ENCODE measurements around the gene DNAJC30. TPM values are rescaled to one million over a fixed set of nuclear protein-coding genes. Genes with fewer than 3 reads are reported as not detected.

The DNAJC30 gene
- total and polyA plus RNA-seq, 10 of the 15 experiments (the other 5 are each of a cell fraction or from before 2014, with no cell fraction given): 2.1 to 19.0 (median 7.9) TPM

DNA sequence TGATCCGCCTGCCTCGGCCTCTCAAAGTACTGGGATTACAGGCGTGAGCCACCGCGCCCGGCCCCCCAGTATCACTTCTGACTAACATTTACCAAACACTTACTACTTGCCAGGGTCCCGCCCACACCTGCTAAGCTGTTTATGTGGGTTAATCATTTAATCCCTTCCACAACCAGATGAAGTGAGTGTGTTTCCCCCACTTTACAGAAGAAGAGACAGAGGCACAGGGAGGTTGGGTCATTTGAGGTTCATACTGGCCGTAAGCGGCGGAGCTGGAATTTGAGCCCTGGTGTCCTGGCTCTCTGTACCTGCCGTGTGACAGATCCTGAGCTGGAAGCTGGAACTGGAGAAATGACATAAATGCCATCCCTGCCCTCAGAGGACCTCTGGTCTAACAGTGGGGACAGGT, 30.7 kb downstream of the DNAJC30 start (continued):
- no peak for TF ChIP-seq MXI1 (IDR thresholded peaks at IDR 0.05; ENCODE audit: low read depth, low read length)
- TF ChIP-seq MTA3 (IDR thresholded peaks at IDR 0.05; ENCODE audit: borderline replicate concordance, low read length): no peak
- no peak for TF ChIP-seq FOXK2 (IDR thresholded peaks at IDR 0.05)
- no peak for TF ChIP-seq TAF1 (IDR thresholded peaks at IDR 0.05; ENCODE audit: borderline replicate concordance, low read depth, low read length)
- TF ChIP-seq EP300 (IDR thresholded peaks at IDR 0.05; ENCODE audit: borderline replicate concordance in 1 of 2, control insufficient read depth in 1 of 2, low read depth in 2 of 2, low read length in 2 of 2): no peak
- TF ChIP-seq PAX8 (IDR thresholded peaks at IDR 0.05): no peak
- no peak for TF ChIP-seq ATF7 (IDR thresholded peaks at IDR 0.05; ENCODE audit: low read depth)

DNA sequence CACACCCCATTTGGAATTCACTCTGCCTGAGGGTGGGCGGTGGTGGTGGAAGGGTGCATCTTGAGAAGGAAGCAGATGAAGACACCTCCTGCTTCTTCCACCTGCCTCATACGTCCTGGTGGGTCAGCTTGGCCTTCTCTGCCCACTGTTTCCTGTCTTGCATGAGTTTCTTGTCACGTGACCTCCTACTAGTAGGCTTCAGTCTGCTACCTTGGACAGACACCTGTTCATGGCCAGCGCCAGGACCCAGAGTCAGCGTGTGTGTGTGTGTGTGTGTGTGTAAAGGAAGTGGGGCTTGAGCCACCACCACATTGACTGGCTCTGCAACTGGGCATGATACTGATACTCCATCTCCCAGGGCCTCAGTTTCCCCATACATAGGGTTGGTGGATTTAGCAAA, 32.7 kb downstream of the DNAJC30 start:
- H3K27ac ChIP-seq (ENCODE audit: control insufficient read depth, insufficient read depth): no peak overlapping the region
- in situ Hi-C loops (cut with MboI) (no loop called here), intact Hi-C loops (cut with micrococcal nuclease; ENCODE audit: unreplicated experiment) (no loop called here)
- H2AFZ ChIP-seq (ENCODE audit: control insufficient read depth, low read depth, low read length): no peak overlapping the region
- DNase-seq (ENCODE audit: low read depth, low spot score) (no peak), FAIRE-seq (no peak), ATAC-seq (no peak)
- BruUV-seq (replicated peaks): no TSS peak
- H3K27me3 ChIP-seq (replicated peaks in 1 of 2; ENCODE audit: control insufficient read depth in 2 of 2, insufficient read depth in 2 of 2, low read length in 1 of 2): peaks cover 1 to 9% of the 10 kb centered on the region in 2 experiments
- H3K36me3 ChIP-seq (ENCODE audit: control insufficient read depth in 2 of 2, insufficient read depth in 2 of 2, low read length in 1 of 2): no peaks in the 10 kb centered on the region
- no peak overlapping the region for H3K4me2 ChIP-seq (ENCODE audit: control insufficient read depth, insufficient read depth)
- no peak overlapping the region for H3K9ac ChIP-seq (ENCODE audit: control insufficient read depth, insufficient read depth, low read length)
- no peaks in the 10 kb centered on the region for H4K20me1 ChIP-seq (ENCODE audit: control insufficient read depth, insufficient read depth)
- 24% methylated on average over 5 of the region's 5 CpGs for WGBS (ENCODE audit: insufficient coverage, insufficient replicate concordance, low lambda C conversion rate, missing lambda C conversion rate)
- ChIA-PET RAD21 (ENCODE audit: unreplicated experiment) (no interaction called here), CTCF (no interaction called here), SMC1A (ENCODE audit: uncharacterized antibody, unreplicated experiment) (no interaction called here), POLR2A (no interaction called here)
- H3K9me3 ChIP-seq (replicated peaks; ENCODE audit: control insufficient read depth, insufficient read depth, low read length): no peaks in the 10 kb centered on the region
- H3K4me1 ChIP-seq (ENCODE audit: control insufficient read depth, insufficient read depth, low read length): no peaks in the 10 kb centered on the region
- no peak overlapping the region for H3K4me3 ChIP-seq
- TF ChIP-seq RAD51 (IDR thresholded peaks at IDR 0.05) (peak; percentile 66; the same call in 1 of the 2 replicates), ZZZ3 (IDR thresholded peaks at IDR 0.05; ENCODE audit: control insufficient read depth, insufficient read length, low read depth) (no peak), KAT2A (conservative IDR thresholded peaks at IDR 0.05; ENCODE audit: control insufficient read depth, low read depth, low read length) (no peak), ETV6 (conservative IDR thresholded peaks at IDR 0.05 in 1 of 2, IDR thresholded peaks at IDR 0.05 in 1 of 2; ENCODE audit: borderline replicate concordance in 1 of 2, low read depth in 1 of 2) (no peak)
- TF ChIP-seq, protein P1, sequence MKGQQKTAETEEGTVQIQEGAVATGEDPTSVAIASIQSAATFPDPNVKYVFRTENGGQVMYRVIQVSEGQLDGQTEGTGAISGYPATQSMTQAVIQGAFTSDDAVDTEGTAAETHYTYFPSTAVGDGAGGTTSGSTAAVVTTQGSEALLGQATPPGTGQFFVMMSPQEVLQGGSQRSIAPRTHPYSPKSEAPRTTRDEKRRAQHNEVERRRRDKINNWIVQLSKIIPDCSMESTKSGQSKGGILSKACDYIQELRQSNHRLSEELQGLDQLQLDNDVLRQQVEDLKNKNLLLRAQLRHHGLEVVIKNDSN (IDR thresholded peaks at IDR 0.05; ENCODE audit: borderline replicate concordance, extremely low read length, insufficient read depth, low read depth, low read length): peak; percentile 47
- TF ChIP-seq, protein P2, sequence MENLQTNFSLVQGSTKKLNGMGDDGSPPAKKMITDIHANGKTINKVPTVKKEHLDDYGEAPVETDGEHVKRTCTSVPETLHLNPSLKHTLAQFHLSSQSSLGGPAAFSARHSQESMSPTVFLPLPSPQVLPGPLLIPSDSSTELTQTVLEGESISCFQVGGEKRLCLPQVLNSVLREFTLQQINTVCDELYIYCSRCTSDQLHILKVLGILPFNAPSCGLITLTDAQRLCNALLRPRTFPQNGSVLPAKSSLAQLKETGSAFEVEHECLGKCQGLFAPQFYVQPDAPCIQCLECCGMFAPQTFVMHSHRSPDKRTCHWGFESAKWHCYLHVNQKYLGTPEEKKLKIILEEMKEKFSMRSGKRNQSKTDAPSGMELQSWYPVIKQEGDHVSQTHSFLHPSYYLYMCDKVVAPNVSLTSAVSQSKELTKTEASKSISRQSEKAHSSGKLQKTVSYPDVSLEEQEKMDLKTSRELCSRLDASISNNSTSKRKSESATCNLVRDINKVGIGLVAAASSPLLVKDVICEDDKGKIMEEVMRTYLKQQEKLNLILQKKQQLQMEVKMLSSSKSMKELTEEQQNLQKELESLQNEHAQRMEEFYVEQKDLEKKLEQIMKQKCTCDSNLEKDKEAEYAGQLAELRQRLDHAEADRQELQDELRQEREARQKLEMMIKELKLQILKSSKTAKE (IDR thresholded peaks at IDR 0.05; ENCODE audit: low read depth, poor library complexity, severe bottlenecking): no peak
- no peaks in the 10 kb centered on the region for H3K79me2 ChIP-seq (ENCODE audit: control insufficient read depth, insufficient read depth, low read length)
